ENCODE data around the gene TARS3.
"Not testable (repeated sequence)": the region's sequence is repeated elsewhere in the genome, so short reads cannot be mapped to it uniquely, and the experiment has no call there.

DNA sequence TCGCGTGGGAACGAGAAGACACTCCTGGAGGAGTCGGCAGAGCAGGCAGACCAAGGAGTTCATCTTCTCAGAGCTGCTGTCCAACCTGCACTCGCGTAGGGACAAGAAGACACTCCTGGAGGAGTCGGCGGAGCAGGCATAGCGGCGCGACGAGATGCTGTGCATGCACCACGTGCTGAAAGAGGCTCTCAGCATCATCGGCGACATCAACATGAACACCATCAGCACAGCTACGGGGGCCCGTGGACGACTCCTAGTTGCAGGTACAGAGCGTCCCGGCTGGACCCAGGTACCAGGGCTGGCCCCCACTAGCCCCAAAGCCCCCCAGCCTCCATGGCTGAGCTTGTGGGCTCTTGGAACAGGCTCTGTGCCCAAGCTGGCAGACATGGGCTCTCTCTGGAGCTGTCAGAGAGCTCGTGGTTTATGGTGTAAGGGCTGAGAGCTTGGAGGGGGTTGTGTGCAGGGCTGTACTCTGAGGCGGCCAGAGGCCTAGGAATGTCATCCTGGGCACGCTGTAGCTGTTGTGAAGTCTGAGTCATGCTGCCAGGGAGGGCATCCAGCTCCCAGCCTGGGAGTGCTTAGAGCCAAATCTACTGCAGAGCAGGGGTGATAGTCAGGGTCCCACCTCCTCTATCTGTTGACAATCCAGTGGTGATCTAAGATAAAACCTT, 40.5 kb upstream of the TARS3 start:
- TF ChIP-seq POLR2A (IDR thresholded peaks at IDR 0.05; ENCODE audit: low read depth, low read length); EZH2 (IDR thresholded peaks at IDR 0.05; ENCODE audit: borderline replicate concordance, low read depth, low read length, severe bottlenecking); GATA2 (IDR thresholded peaks at IDR 0.05; ENCODE audit: insufficient read depth, insufficient read length, low read depth, low read length): not testable (repeated sequence)
- TF ChIP-seq, protein P1, sequence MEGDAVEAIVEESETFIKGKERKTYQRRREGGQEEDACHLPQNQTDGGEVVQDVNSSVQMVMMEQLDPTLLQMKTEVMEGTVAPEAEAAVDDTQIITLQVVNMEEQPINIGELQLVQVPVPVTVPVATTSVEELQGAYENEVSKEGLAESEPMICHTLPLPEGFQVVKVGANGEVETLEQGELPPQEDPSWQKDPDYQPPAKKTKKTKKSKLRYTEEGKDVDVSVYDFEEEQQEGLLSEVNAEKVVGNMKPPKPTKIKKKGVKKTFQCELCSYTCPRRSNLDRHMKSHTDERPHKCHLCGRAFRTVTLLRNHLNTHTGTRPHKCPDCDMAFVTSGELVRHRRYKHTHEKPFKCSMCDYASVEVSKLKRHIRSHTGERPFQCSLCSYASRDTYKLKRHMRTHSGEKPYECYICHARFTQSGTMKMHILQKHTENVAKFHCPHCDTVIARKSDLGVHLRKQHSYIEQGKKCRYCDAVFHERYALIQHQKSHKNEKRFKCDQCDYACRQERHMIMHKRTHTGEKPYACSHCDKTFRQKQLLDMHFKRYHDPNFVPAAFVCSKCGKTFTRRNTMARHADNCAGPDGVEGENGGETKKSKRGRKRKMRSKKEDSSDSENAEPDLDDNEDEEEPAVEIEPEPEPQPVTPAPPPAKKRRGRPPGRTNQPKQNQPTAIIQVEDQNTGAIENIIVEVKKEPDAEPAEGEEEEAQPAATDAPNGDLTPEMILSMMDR (IDR thresholded peaks at IDR 0.05; ENCODE audit: extremely low read depth in 1 of 2, insufficient read depth in 1 of 2, low read depth in 1 of 2, low read length in 2 of 2), result not testable (repeated sequence)
